MM.1S (cell line): ENCODE data around the gene IGFBP1.

Experiments used
- DNase-seq: peaks from one replicate; pipeline ENCODE4 v3.0.0-alpha.2; 2015
- H2AFZ ChIP-seq: fragments of 300-600 bp; sonication (generic); 2 replicates; pipeline ENCODE4 v1.6.0; 2016; ENCODE audit warnings: antibody characterized with exemption, low read length
- H3F3A ChIP-seq: fragments of 300-600 bp; sonication (generic); 2 replicates; pipeline ENCODE4 v1.6.1; 2016; ENCODE audit warnings: mild to moderate bottlenecking, antibody characterized with exemption, low read length, moderate library complexity, mixed read lengths; ENCODE audit not compliant: insufficient read depth
- H3K27ac ChIP-seq: fragments of 300-600 bp; sonication (generic); 2 replicates; pipeline ENCODE4 v1.5.1; 2016; ENCODE audit warnings: mild to moderate bottlenecking, low read length
- H3K27me3 ChIP-seq: fragments of 300-600 bp; sonication (generic); replicated peaks from 2 replicates; pipeline ENCODE4 v1.6.0; 2016; ENCODE audit warnings: low read length; ENCODE audit not compliant: insufficient read depth
- H3K36me3 ChIP-seq: fragments of 300-600 bp; sonication (generic); replicated peaks from 2 replicates; pipeline ENCODE4 v1.6.1; 2016; ENCODE audit warnings: mild to moderate bottlenecking, low read length, mixed read lengths; ENCODE audit not compliant: insufficient read depth
- H3K4me1 ChIP-seq: fragments of 300-600 bp; sonication (generic); 2 replicates; pipeline ENCODE4 v1.6.1; 2016; ENCODE audit warnings: low read length, mixed read lengths
- H3K4me2 ChIP-seq: fragments of 300-600 bp; sonication (generic); 2 replicates; pipeline ENCODE4 v1.6.0; 2016; ENCODE audit warnings: low read depth, low read length
- H3K4me3 ChIP-seq: fragments of 300-600 bp; sonication (generic); 2 replicates; pipeline ENCODE4 v1.5.1; 2016; ENCODE audit warnings: low read length, mixed read lengths
- H3K79me2 ChIP-seq: fragments of 300-600 bp; sonication (generic); 2 replicates; pipeline ENCODE4 v1.6.1; 2016; ENCODE audit warnings: mixed run types, low read length, mixed read lengths
- H3K9ac ChIP-seq: fragments of 300-600 bp; sonication (generic); 2 replicates; pipeline ENCODE4 v1.6.1; 2016; ENCODE audit warnings: low read length, mixed read lengths
- H3K9me2 ChIP-seq: fragments of 300-600 bp; sonication (generic); replicated peaks from 2 replicates; pipeline ENCODE4 v1.6.1; 2016; ENCODE audit warnings: mild to moderate bottlenecking, low read length, mixed read lengths; ENCODE audit not compliant: insufficient read depth
- H3K9me3 ChIP-seq: fragments of 300-600 bp; sonication (generic); replicated peaks from 2 replicates; pipeline ENCODE4 v1.6.1; 2016; ENCODE audit warnings: mild to moderate bottlenecking, low read length, mixed read lengths; ENCODE audit not compliant: insufficient read depth
- H4K20me1 ChIP-seq: fragments of 300-600 bp; sonication (generic); 2 replicates; pipeline ENCODE4 v1.6.1; 2016; ENCODE audit warnings: mild to moderate bottlenecking, low read length, moderate library complexity, mixed read lengths; ENCODE audit not compliant: insufficient read depth
- CTCF ChIP-seq: fragments of 300-600 bp; sonication (generic); IDR thresholded peaks from 2 replicates; pipeline ENCODE4 v1.5.1; 2016; ENCODE audit warnings: antibody characterized with exemption, low read length, mixed read lengths
- EZH2 ChIP-seq: fragments of 300-600 bp; sonication (generic); optimal IDR thresholded peaks from 2 replicates; pipeline ENCODE3; 2017; ENCODE audit warnings: low read depth, mild to moderate bottlenecking, antibody characterized with exemption, low read length, mixed read lengths
- EZH2phosphoT487 ChIP-seq: fragments of 300-600 bp; sonication (generic); IDR thresholded peaks from 2 replicates; pipeline ENCODE4 v1.6.1; 2018; ENCODE audit warnings: antibody characterized with exemption, low read length

IGFBP1 gene

DNA sequence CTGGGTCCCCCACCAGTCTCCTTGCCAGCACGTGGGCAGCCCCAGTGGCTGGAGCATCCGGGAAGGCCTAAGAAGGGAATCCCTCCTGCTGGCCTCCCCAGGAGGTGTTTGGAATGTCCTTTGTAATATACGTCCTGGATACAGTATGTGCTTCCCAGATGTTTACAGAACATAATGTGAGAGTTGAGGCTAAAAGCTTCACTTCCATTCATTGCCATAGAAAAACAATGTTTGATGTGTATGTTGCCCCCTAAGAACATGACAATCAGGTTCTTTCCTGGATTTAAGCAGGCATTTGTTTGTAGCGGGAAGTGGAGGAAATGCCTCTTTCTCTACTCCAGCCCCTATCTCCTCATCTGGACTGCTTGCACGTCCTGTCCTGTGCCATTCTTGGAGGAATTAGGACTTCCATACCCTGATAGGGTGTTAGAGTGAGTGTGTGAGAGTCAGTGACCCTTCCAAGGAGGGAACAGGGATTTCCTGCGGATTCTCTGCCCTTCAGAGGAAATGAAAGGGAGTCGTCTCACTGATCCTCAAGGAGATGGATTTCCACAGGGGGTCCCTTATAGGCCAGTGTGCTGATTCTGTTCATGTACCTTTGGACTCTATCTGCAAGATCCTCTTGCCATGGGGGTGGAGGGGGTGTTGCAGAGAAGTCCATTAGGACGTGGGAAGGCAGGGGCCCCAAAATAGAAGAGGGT, 1.2 kb downstream of the IGFBP1 start:
- TF ChIP-seq EZH2phosphoT487 (no peak), CTCF (no peak), EZH2 (no peak)
- H3K4me3 ChIP-seq, result no peak overlapping the region

DNA sequence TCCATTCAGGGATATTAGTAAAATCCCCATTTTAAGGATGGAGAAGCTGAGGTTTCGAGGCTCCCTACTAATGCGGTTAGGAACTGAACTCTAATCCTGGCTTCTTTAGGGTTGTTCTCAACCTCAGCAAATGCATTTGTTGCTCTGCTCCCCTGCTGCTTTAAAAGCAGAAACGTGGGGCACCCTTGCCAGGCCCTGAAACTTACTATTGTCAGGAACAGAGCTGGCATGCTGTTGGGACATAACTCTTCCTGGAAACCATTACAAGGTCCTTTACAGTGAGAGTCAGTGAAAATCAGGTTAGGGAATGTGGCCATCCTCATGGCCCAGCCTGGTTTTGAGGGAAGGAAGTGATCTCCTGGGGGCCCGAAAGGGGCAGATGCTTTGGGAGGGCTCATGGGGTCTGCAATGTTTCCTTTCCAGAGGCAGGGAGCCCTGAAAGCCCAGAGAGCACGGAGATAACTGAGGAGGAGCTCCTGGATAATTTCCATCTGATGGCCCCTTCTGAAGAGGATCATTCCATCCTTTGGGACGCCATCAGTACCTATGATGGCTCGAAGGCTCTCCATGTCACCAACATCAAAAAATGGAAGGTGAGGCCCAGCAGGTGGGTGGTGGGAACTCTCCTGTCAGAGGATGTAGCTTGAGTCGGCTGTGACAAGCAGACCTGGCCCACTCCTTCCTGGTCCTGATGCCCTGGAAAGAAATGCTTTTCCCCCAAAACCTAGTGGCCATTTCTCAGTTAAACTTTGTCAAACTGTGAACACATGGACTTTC, 2.0 kb downstream of the IGFBP1 start:
- H3K9ac ChIP-seq, result no peak overlapping the region

More for the DNA sequence above, 1.2 kb downstream of the IGFBP1 start:
- H4K20me1 ChIP-seq, result no peaks in the 10 kb centered on the region
- DNase-seq, result no peak
- H3K4me2 ChIP-seq, result no peak overlapping the region
- H3K4me1 ChIP-seq, result no peaks in the 10 kb centered on the region
- no peaks in the 10 kb centered on the region for H3K36me3 ChIP-seq
- no peaks in the 10 kb centered on the region for H3K9me2 ChIP-seq
- no peaks in the 10 kb centered on the region for H3F3A ChIP-seq
- no peaks in the 10 kb centered on the region for H3K9me3 ChIP-seq
- no peaks in the 10 kb centered on the region for H3K27me3 ChIP-seq
- H3K79me2 ChIP-seq, result no peaks in the 10 kb centered on the region
- no peak overlapping the region for H3K9ac ChIP-seq
- H3K27ac ChIP-seq, result no peak overlapping the region
- H2AFZ ChIP-seq, result no peak overlapping the region

GRCh38 chr7:45890902-45891461, 2.7 kb downstream of the IGFBP1 start:
- Histone ChIP-seq H3K9me2 (no peaks in the 10 kb centered on the region), H3K79me2 (no peaks in the 10 kb centered on the region), H3K36me3 (no peaks in the 10 kb centered on the region), H3K27ac (no peak overlapping the region), H3K9me3 (no peaks in the 10 kb centered on the region), H3K4me1 (no peaks in the 10 kb centered on the region), H3K27me3 (no peaks in the 10 kb centered on the region), H3F3A (no peaks in the 10 kb centered on the region), H3K4me3 (no peak overlapping the region), H3K4me2 (no peak overlapping the region), H2AFZ (no peak overlapping the region), H4K20me1 (no peaks in the 10 kb centered on the region), H3K9ac (no peak overlapping the region)
- peak; percentile 54 for DNase-seq
- TF ChIP-seq CTCF (peak; percentile 69), EZH2 (no peak), EZH2phosphoT487 (no peak)

More for the DNA sequence above, 2.0 kb downstream of the IGFBP1 start:
- Histone ChIP-seq H2AFZ (no peak overlapping the region), H3K4me3 (no peak overlapping the region), H4K20me1 (no peaks in the 10 kb centered on the region), H3K9me3 (no peaks in the 10 kb centered on the region), H3K36me3 (no peaks in the 10 kb centered on the region), H3K9me2 (no peaks in the 10 kb centered on the region), H3K27me3 (no peaks in the 10 kb centered on the region), H3F3A (no peaks in the 10 kb centered on the region), H3K79me2 (no peaks in the 10 kb centered on the region), H3K27ac (no peak overlapping the region), H3K4me2 (no peak overlapping the region), H3K4me1 (no peaks in the 10 kb centered on the region)
- DNase-seq, result no peak
- TF ChIP-seq EZH2 (no peak), EZH2phosphoT487 (no peak), CTCF (no peak)
